IMR-90 (cell line): ENCODE results near the gene TAL1. TPM values are rescaled to one million over a fixed set of nuclear protein-coding genes. Genes with fewer than 3 reads are reported as not detected.

Experiments
- ATAC-seq: fragments of 200-7000 bp; cut with Tn5 transposase; 2 replicates; pipeline ENCODE4 v1.9.1; 2020; ENCODE audit warnings: low read depth, mild to moderate bottlenecking, moderate library complexity
- BruUV-seq: library from RNA; stranded (reverse); fragments of 400-500 nt; replicated peaks from 2 replicates; lab custom pipeline; 2021; lab: Mats Ljungman, UMichigan
- CTCF ChIA-PET: fragments of 300-600 bp; formaldehyde crosslinking; extraction: SDS; loops from one replicate; lab custom pipeline; 2021; ENCODE audit warnings: antibody characterized with exemption; lab: Yijun Ruan, JAX
- POLR2A ChIA-PET: fragments of 300-600 bp; sonication (Branson Sonifier 250); formaldehyde crosslinking; loops from one replicate; lab custom pipeline; 2022; ENCODE audit warnings: antibody characterized with exemption; ENCODE audit not compliant: unreplicated experiment; lab: Charles Lee
- DNase-seq: peaks from one replicate; pipeline ENCODE4 v3.0.0; 2013
- H2AFZ ChIP-seq: replicated peaks from 2 replicates; pipeline ENCODE3; 2013; ENCODE audit warnings: low read length, mild to moderate bottlenecking; ENCODE audit not compliant: poor library complexity
- H2AK5ac ChIP-seq: 2 replicates; pipeline ENCODE4 v1.6.1; 2013; ENCODE audit warnings: low read depth, low read length, inconsistent platforms
- H2AK9ac ChIP-seq: replicated peaks from 2 replicates; pipeline ENCODE3; 2013; ENCODE audit warnings: mild to moderate bottlenecking, low read depth, low read length, moderate library complexity; ENCODE audit not compliant: poor library complexity
- H2BK120ac ChIP-seq: 2 replicates; pipeline ENCODE4 v1.6.1; 2013; ENCODE audit warnings: low read depth, low read length, inconsistent platforms
- H2BK15ac ChIP-seq: 3 replicates; pipeline ENCODE4 v1.6.1; 2013; ENCODE audit warnings: low read depth, low read length, inconsistent platforms
- H2BK20ac ChIP-seq: 2 replicates; pipeline ENCODE4 v1.6.1; 2013; ENCODE audit warnings: low read depth, mild to moderate bottlenecking, inconsistent platforms, low read length, moderate library complexity
- H2BK5ac ChIP-seq: 2 replicates; pipeline ENCODE4 v1.6.1; 2013; ENCODE audit warnings: mild to moderate bottlenecking, low read depth, low read length, inconsistent platforms; ENCODE audit not compliant: poor library complexity, severe bottlenecking
- H3K14ac ChIP-seq: replicated peaks from 2 replicates; pipeline ENCODE4 v1.6.1; 2013; ENCODE audit warnings: low read depth, low read length, inconsistent platforms
- H3K18ac ChIP-seq: 2 replicates; pipeline ENCODE4 v1.6.1; 2013; ENCODE audit warnings: low read depth, low read length, control low read depth
- H3K23ac ChIP-seq: 2 replicates; pipeline ENCODE4 v1.6.1; 2013; ENCODE audit warnings: low read depth, low read length, inconsistent platforms
- H3K27ac ChIP-seq: 2 replicates; pipeline ENCODE4 v1.5.1; 2013; ENCODE audit warnings: mild to moderate bottlenecking, control low read depth, low read length; ENCODE audit not compliant: insufficient read depth
- H3K27me3 ChIP-seq: 2 replicates; pipeline ENCODE4 v1.6.1; 2013; ENCODE audit warnings: low read length; ENCODE audit not compliant: control insufficient read depth, insufficient read depth
- H3K36me3 ChIP-seq: 2 replicates; pipeline ENCODE4 v1.6.1; 2013; ENCODE audit warnings: low read length, mixed read lengths; ENCODE audit not compliant: control insufficient read depth, insufficient read depth
- H3K4ac ChIP-seq: 2 replicates; pipeline ENCODE4 v1.6.1; 2013; ENCODE audit warnings: low read depth, low read length, inconsistent platforms
- H3K4me1 ChIP-seq: 2 replicates; pipeline ENCODE4 v1.6.1; 2013; ENCODE audit warnings: low read length, mixed read lengths; ENCODE audit not compliant: control insufficient read depth, insufficient read depth
- H3K4me2 ChIP-seq: 2 replicates; pipeline ENCODE4 v1.6.1; 2013; ENCODE audit warnings: low read depth, mild to moderate bottlenecking, control low read depth, low read length, moderate library complexity
- H3K4me3 ChIP-seq: 2 replicates; pipeline ENCODE4 v1.5.1; 2013; ENCODE audit warnings: low read depth, mild to moderate bottlenecking, control low read depth, low read length, moderate library complexity; ENCODE audit not compliant: insufficient read depth
- H3K56ac ChIP-seq: 2 replicates; pipeline ENCODE4 v1.6.1; 2013; ENCODE audit warnings: low read length, inconsistent platforms; ENCODE audit not compliant: insufficient read depth; ENCODE audit errors: extremely low read depth
- H3K79me1 ChIP-seq, 2 experiments: 2 replicates each; pipeline ENCODE4 v1.6.1; 2013; ENCODE audit warnings: low read length in 2 of 2, inconsistent platforms in 1 of 2, low read depth in 1 of 2
- H3K9ac ChIP-seq: 2 replicates; pipeline ENCODE4 v1.6.1; 2013; ENCODE audit warnings: low read depth, low read length, control low read depth
- H3K9me1 ChIP-seq: 2 replicates; pipeline ENCODE4 v1.6.1; 2013; ENCODE audit warnings: low read length, inconsistent platforms; ENCODE audit not compliant: insufficient read depth
- H3K9me3 ChIP-seq: 2 replicates; pipeline ENCODE4 v1.6.1; 2013; ENCODE audit warnings: low read length; ENCODE audit not compliant: control insufficient read depth, insufficient read depth
- H4K20me1 ChIP-seq: 2 replicates; pipeline ENCODE4 v1.6.1; 2013; ENCODE audit warnings: low read length, inconsistent platforms; ENCODE audit not compliant: insufficient read depth
- H4K5ac ChIP-seq: 2 replicates; pipeline ENCODE4 v1.6.1; 2013; ENCODE audit warnings: mild to moderate bottlenecking, low read depth, low read length, control low read depth
- H4K8ac ChIP-seq, 2 experiments: 2 replicates each; pipeline ENCODE4 v1.6.1; 2013; ENCODE audit warnings: low read depth in 2 of 2, low read length in 2 of 2, control low read depth in 1 of 2, inconsistent platforms in 1 of 2
- H4K91ac ChIP-seq: 2 replicates; pipeline ENCODE4 v1.6.1; 2013; ENCODE audit warnings: low read depth, low read length, inconsistent platforms; ENCODE audit not compliant: insufficient read depth
- BHLHE40 ChIP-seq: fragments of 150-350 bp; IDR thresholded peaks from 2 replicates; pipeline ENCODE4 v1.6.1; 2016; ENCODE audit warnings: mild to moderate bottlenecking, low read depth, low read length
- CEBPB ChIP-seq: IDR thresholded peaks from 2 replicates; pipeline ENCODE4 v1.6.1; 2012; ENCODE audit warnings: low read depth, low read length, improper control_type of control experiment
- FOS ChIP-seq: fragments of 150-350 bp; IDR thresholded peaks from 2 replicates; pipeline ENCODE4 v1.6.1; 2016; ENCODE audit warnings: low read depth, low read length
- MAFK ChIP-seq: IDR thresholded peaks from 2 replicates; pipeline ENCODE4 v1.6.1; 2012; ENCODE audit warnings: low read depth, low read length, improper control_type of control experiment
- MAZ ChIP-seq: IDR thresholded peaks from 2 replicates; pipeline ENCODE4 v1.6.1; 2012; ENCODE audit warnings: low read depth, mild to moderate bottlenecking, low read length, improper control_type of control experiment, moderate library complexity, borderline replicate concordance
- MXI1 ChIP-seq: IDR thresholded peaks from 2 replicates; pipeline ENCODE4 v1.6.1; 2012; ENCODE audit warnings: low read depth, mild to moderate bottlenecking, low read length, moderate library complexity, borderline replicate concordance
- NFE2L2 ChIP-seq: fragments of 150-350 bp; IDR thresholded peaks from 2 replicates; pipeline ENCODE4 v1.6.1; 2016; ENCODE audit warnings: low read depth, mild to moderate bottlenecking, low read length
- RCOR1 ChIP-seq: IDR thresholded peaks from 2 replicates; pipeline ENCODE4 v1.6.1; 2012; ENCODE audit warnings: mild to moderate bottlenecking, low read length, improper control_type of control experiment; ENCODE audit not compliant: insufficient replicate concordance
- RFX5 ChIP-seq: IDR thresholded peaks from 2 replicates; pipeline ENCODE4 v1.8.0; 2012; ENCODE audit warnings: low read depth, mild to moderate bottlenecking, low read length, moderate library complexity
- SMC3 ChIP-seq: fragments of 150-350 bp; IDR thresholded peaks from 2 replicates; pipeline ENCODE4 v1.6.1; 2016; ENCODE audit warnings: low read depth, mild to moderate bottlenecking, antibody characterized with exemption, low read length, moderate library complexity
- WGBS, 2 experiments: methylation state at CpG; one replicate each; pipeline versions ENCODE4 v1.1.5 to v1.1.7; 2013; ENCODE audit warnings: missing lambda C conversion rate in 2 of 2; ENCODE audit not compliant: insufficient read length in 1 of 2; ENCODE audit errors: extremely low coverage in 2 of 2; 5-methylcytosine and 5-hydroxymethylcytosine counted together
- dilution Hi-C: fragments of 300-500 bp; cut with HindIII; formaldehyde crosslinking; loops from one replicate; pipeline ENCODE4 v1.14.3; 2018; ENCODE audit warnings: low sequenced_read_pairs; ENCODE audit not compliant: unreplicated experiment
- in situ Hi-C: fragments of 300-500 bp; cut with MboI; formaldehyde crosslinking; loops from 3 replicates; pipeline ENCODE4 v1.14.3; 2019; ENCODE audit warnings: low sequenced_read_pairs, inconsistent platforms, mixed read lengths
- intact Hi-C: fragments of 100-400 bp; cut with micrococcal nuclease; formaldehyde crosslinking; loops from 2 replicates; pipeline ENCODE4 v1.10.0; 2022
- polyA plus RNA-seq, 3 experiments: library from polyadenylated mRNA; depleted of rRNA; stranded (reverse); fragments of >200 nt; gene quantifications; 2 replicates each; pipeline ENCODE4 v1.2.3, GENCODE V29; 2012; ENCODE audit warnings: low replicate concordance in 1 of 3
- total RNA-seq: library from RNA; depleted of rRNA; stranded (reverse); fragments of >200 nt; gene quantifications from 2 replicates; pipeline ENCODE4 v1.2.3, GENCODE V29; 2012
- TF ChIP-seq, protein P1 (sequence below): fragments of 150-350 bp; IDR thresholded peaks from 2 replicates; pipeline ENCODE4 v1.6.1; 2017; ENCODE audit warnings: mild to moderate bottlenecking, antibody characterized with exemption, low read length, low read depth
- TF ChIP-seq, protein P2 (sequence below): conservative IDR thresholded peaks from 2 replicates; pipeline ENCODE4 v1.5.1; 2012; ENCODE audit warnings: mild to moderate bottlenecking, low read depth, low read length, improper control_type of control experiment

The TAL1 gene
- total and polyA plus RNA-seq, 2 of the 4 experiments (the other 2 are of a cell fraction), result not detected

DNA sequence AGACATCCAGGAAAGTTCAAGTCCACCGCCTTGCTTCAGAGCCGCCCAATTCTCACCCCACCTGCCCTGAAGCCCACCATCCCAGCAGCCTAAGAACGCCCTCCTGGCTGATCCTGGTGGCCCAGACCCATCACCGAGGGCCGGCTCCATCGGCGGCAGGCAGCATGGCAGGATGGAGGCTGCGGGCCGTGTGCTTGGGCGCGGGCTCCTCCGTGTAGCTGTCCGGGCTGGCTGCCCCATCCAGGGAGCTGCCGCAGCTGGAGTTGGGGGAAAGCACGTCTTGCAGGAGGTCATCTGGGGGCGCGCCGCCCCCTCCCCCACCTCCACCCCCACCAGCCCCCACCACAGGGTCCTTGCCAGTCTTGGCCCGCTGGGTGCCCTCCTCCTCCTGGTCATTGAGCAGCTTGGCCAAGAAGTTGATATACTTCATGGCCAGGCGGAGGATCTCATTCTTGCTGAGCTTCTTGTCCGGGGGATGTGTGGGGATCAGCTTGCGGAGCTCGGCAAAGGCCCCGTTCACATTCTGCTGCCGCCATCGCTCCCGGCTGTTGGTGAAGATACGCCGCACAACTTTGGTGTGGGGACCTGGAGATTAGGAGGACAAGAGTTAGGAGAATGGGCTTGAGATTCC, 12.3 kb downstream of the TAL1 start:
- Histone ChIP-seq H3K56ac (no peak overlapping the region), H2BK120ac (no peak overlapping the region), H3K79me1 (no peaks in the 10 kb centered on the region), H4K8ac (no peak overlapping the region), H3K23ac (no peak overlapping the region), H3K36me3 (no peaks in the 10 kb centered on the region), H3K27me3 (peaks cover 47% of the 10 kb centered on the region), H2BK20ac (no peak overlapping the region), H2BK5ac (no peak overlapping the region), H2AK5ac (no peak overlapping the region), H3K9me3 (peaks cover 5% of the 10 kb centered on the region; the same call in 1 of the 2 replicates), H4K5ac (no peak overlapping the region), H3K27ac (no peak overlapping the region), H4K91ac (no peak overlapping the region), H3K9me1 (no peaks in the 10 kb centered on the region), H3K18ac (no peak overlapping the region), H2AFZ (peak overlapping the region; percentile 19), H3K4ac (no peak overlapping the region), H3K4me3 (no peak overlapping the region), H3K14ac (no peak overlapping the region), H3K4me1 (no peaks in the 10 kb centered on the region; the same call in 1 of the 2 replicates), H3K4me2 (no peak overlapping the region), H2AK9ac (no peak overlapping the region), H3K9ac (no peak overlapping the region), H2BK15ac (no peak overlapping the region), H4K20me1 (no peaks in the 10 kb centered on the region)
- dilution Hi-C loops, result no loop called here
- no peak for TF ChIP-seq NFE2L2
- TF ChIP-seq, protein P1, sequence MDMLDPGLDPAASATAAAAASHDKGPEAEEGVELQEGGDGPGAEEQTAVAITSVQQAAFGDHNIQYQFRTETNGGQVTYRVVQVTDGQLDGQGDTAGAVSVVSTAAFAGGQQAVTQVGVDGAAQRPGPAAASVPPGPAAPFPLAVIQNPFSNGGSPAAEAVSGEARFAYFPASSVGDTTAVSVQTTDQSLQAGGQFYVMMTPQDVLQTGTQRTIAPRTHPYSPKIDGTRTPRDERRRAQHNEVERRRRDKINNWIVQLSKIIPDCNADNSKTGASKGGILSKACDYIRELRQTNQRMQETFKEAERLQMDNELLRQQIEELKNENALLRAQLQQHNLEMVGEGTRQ, result no peak
- TF ChIP-seq RCOR1, result no peak
- no peak for TF ChIP-seq MAZ
- TF ChIP-seq CEBPB, result no peak
- TF ChIP-seq, protein P2, sequence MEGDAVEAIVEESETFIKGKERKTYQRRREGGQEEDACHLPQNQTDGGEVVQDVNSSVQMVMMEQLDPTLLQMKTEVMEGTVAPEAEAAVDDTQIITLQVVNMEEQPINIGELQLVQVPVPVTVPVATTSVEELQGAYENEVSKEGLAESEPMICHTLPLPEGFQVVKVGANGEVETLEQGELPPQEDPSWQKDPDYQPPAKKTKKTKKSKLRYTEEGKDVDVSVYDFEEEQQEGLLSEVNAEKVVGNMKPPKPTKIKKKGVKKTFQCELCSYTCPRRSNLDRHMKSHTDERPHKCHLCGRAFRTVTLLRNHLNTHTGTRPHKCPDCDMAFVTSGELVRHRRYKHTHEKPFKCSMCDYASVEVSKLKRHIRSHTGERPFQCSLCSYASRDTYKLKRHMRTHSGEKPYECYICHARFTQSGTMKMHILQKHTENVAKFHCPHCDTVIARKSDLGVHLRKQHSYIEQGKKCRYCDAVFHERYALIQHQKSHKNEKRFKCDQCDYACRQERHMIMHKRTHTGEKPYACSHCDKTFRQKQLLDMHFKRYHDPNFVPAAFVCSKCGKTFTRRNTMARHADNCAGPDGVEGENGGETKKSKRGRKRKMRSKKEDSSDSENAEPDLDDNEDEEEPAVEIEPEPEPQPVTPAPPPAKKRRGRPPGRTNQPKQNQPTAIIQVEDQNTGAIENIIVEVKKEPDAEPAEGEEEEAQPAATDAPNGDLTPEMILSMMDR, result no peak
- no peak for TF ChIP-seq FOS
- TF ChIP-seq RFX5, result no peak
- TF ChIP-seq SMC3, result no peak
- TF ChIP-seq MAFK, result no peak
- no peak for TF ChIP-seq BHLHE40
- TF ChIP-seq MXI1, result no peak
- in situ Hi-C loops, result no loop called here
- ChIA-PET CTCF (no interaction called here), POLR2A (no interaction called here)
- ATAC-seq (no peak), DNase-seq (no peak)
- no TSS peak for BruUV-seq
- no CpG with 5 or more reads among the region's 29 CpGs for WGBS, 2 experiments
- intact Hi-C loops, result no loop called here
